ENCODE data around the gene NTRK2.

- TF ChIP-seq CTCF (conservative IDR thresholded peaks at IDR 0.05) (no peak), EZH2 (IDR thresholded peaks at IDR 0.05; ENCODE audit: low read depth) (no peak)
These were observed 85.4 kb downstream of the NTRK2 start for GRCh38 chr9:84754881-84755280.
